HG03066 (cell line): ENCODE measurements around the gene F10.
"Not testable (repeated sequence)": the region's sequence is repeated elsewhere in the genome, so short reads cannot be mapped to it uniquely, and the experiment has no call there.

ENCODE experiments used
- ATAC-seq: cut with Tn5 transposase; IDR thresholded peaks from one replicate; pipeline ENCODE4 v1.9.1; 2021; ENCODE audit warnings: low read depth; ENCODE audit not compliant: unreplicated experiment

The F10 gene

GRCh38 chr13:113122550-113123225 is at the start of gene F10:
TSS of gene F10 (plus strand) at chr13:113122799. CDS start at chr13:113122856, 57 bp downstream.
- ATAC-seq, result no peak

GRCh38 chr13:113073942-113074341 is 48.7 kb upstream of the F10 start:
- ATAC-seq, result no peak

GRCh38 chr13:113074401-113074800 is 48.2 kb upstream of the F10 start:
- ATAC-seq, result no peak

GRCh38 chr13:113074876-113075275 is 47.7 kb upstream of the F10 start:
- ATAC-seq, result no peak

GRCh38 chr13:113075711-113076110 is 46.9 kb upstream of the F10 start:
- no peak for ATAC-seq

GRCh38 chr13:113076681-113077401 is 45.8 kb upstream of the F10 start:
- no peak for ATAC-seq

GRCh38 chr13:113077566-113077952 is 45.0 kb upstream of the F10 start:
- no peak for ATAC-seq

- no peak for ATAC-seq
These were observed 44.4 kb upstream of the F10 start for GRCh38 chr13:113077953-113078901.

GRCh38 chr13:113078902-113079780 is 43.5 kb upstream of the F10 start:
- ATAC-seq, result no peak

- ATAC-seq, result not testable (repeated sequence)
These were observed 42.9 kb upstream of the F10 start for GRCh38 chr13:113079781-113080080.

GRCh38 chr13:113080361-113080831 is 42.2 kb upstream of the F10 start:
- ATAC-seq, result no peak

GRCh38 chr13:113080901-113081521 is 41.6 kb upstream of the F10 start:
- ATAC-seq, result no peak

- no peak for ATAC-seq
These were observed 40.2 kb upstream of the F10 start for GRCh38 chr13:113082198-113083021.

- ATAC-seq, result no peak
These were observed 39.6 kb upstream of the F10 start for GRCh38 chr13:113083022-113083373.

GRCh38 chr13:113083402-113084061 is 39.1 kb upstream of the F10 start:
- no peak for ATAC-seq

GRCh38 chr13:113084094-113084942 is 38.3 kb upstream of the F10 start:
- no peak for ATAC-seq

- no peak for ATAC-seq
These were observed 37.6 kb upstream of the F10 start for GRCh38 chr13:113084943-113085540.
